H9 (cell line): ENCODE measurements around the gene SMAD3. TPM values are rescaled to one million over a fixed set of nuclear protein-coding genes. Genes with fewer than 3 reads are reported as not detected.

Source experiments
- DNase-seq: peaks from one replicate; pipeline ENCODE4 v3.0.0-alpha.2; 2017
- H2AFZ ChIP-seq: one replicate; pipeline ENCODE4 v1.6.1; 2013; ENCODE audit warnings: mild to moderate bottlenecking, low read length, control low read depth, moderate library complexity
- H2AK5ac ChIP-seq: 2 replicates; pipeline ENCODE4 v1.6.1; 2013; ENCODE audit warnings: low read length, control low read depth, mixed read lengths; ENCODE audit not compliant: insufficient read length
- H2BK120ac ChIP-seq: one replicate; pipeline ENCODE4 v1.6.1; 2013; ENCODE audit warnings: low read depth, mild to moderate bottlenecking, low read length, control low read depth, inconsistent platforms; ENCODE audit not compliant: poor library complexity, severe bottlenecking
- H2BK12ac ChIP-seq: 2 replicates; pipeline ENCODE4 v1.6.1; 2013; ENCODE audit warnings: low read length, control low read depth, mixed read lengths, low read depth; ENCODE audit not compliant: insufficient read length
- H2BK15ac ChIP-seq: 2 replicates; pipeline ENCODE4 v1.6.1; 2013; ENCODE audit warnings: low read depth, low read length, control low read depth
- H2BK20ac ChIP-seq: one replicate; pipeline ENCODE4 v1.6.1; 2013; ENCODE audit warnings: low read depth, mild to moderate bottlenecking, low read length, control low read depth, inconsistent platforms; ENCODE audit not compliant: poor library complexity, severe bottlenecking
- H2BK5ac ChIP-seq: 2 replicates; pipeline ENCODE4 v1.6.1; 2013; ENCODE audit warnings: low read length, control low read depth, mixed read lengths; ENCODE audit not compliant: insufficient read length
- H3K14ac ChIP-seq: 2 replicates; pipeline ENCODE4 v1.6.1; 2013; ENCODE audit warnings: low read length, control low read depth; ENCODE audit not compliant: insufficient read depth
- H3K18ac ChIP-seq: 2 replicates; pipeline ENCODE4 v1.6.1; 2013; ENCODE audit warnings: low read depth, mild to moderate bottlenecking, mixed read lengths, low read length, control low read depth; ENCODE audit not compliant: insufficient read length
- H3K23ac ChIP-seq: 2 replicates; pipeline ENCODE4 v1.6.1; 2013; ENCODE audit warnings: low read length, control low read depth, mixed read lengths, low read depth; ENCODE audit not compliant: insufficient read length
- H3K23me2 ChIP-seq: 2 replicates; pipeline ENCODE4 v1.6.1; 2013; ENCODE audit warnings: low read depth, mild to moderate bottlenecking, mixed read lengths, low read length, control low read depth; ENCODE audit not compliant: insufficient read length, poor library complexity, severe bottlenecking
- H3K27ac ChIP-seq: 2 replicates; pipeline ENCODE4 v1.5.1; 2013; ENCODE audit warnings: low read length, control low read depth, mixed read lengths, low read depth; ENCODE audit not compliant: insufficient read length
- H3K27me3 ChIP-seq: 2 replicates; pipeline ENCODE4 v1.6.1; 2013; ENCODE audit warnings: low read length, control low read depth, inconsistent platforms; ENCODE audit not compliant: insufficient read depth
- H3K4ac ChIP-seq: 2 replicates; pipeline ENCODE4 v1.6.1; 2013; ENCODE audit warnings: low read depth, mild to moderate bottlenecking, control low read depth, inconsistent platforms, low read length, moderate library complexity
- H3K4me1 ChIP-seq: 2 replicates; pipeline ENCODE4 v1.6.1; 2013; ENCODE audit warnings: low read length, control low read depth, inconsistent platforms; ENCODE audit not compliant: insufficient read depth
- H3K4me2 ChIP-seq: 2 replicates; pipeline ENCODE4 v1.6.1; 2013; ENCODE audit warnings: low read length, control low read depth, mixed read lengths; ENCODE audit not compliant: insufficient read length, insufficient read depth
- H3K56ac ChIP-seq: 2 replicates; pipeline ENCODE4 v1.6.1; 2013; ENCODE audit warnings: low read depth, mild to moderate bottlenecking, mixed read lengths, low read length, control low read depth; ENCODE audit not compliant: insufficient read length
- H3K79me1 ChIP-seq: 2 replicates; pipeline ENCODE4 v1.6.1; 2013; ENCODE audit warnings: low read depth, mild to moderate bottlenecking, moderate library complexity, low read length, control low read depth, inconsistent platforms; ENCODE audit not compliant: insufficient read depth, poor library complexity, severe bottlenecking
- H3K79me2 ChIP-seq: 2 replicates; pipeline ENCODE4 v1.6.1; 2013; ENCODE audit warnings: low read length, control low read depth, inconsistent platforms; ENCODE audit not compliant: insufficient read depth
- H3K9ac ChIP-seq: 2 replicates; pipeline ENCODE4 v1.6.1; 2013; ENCODE audit warnings: low read length, control low read depth, mixed read lengths; ENCODE audit not compliant: insufficient read length; ENCODE audit errors: extremely low read depth
- H3K9me3 ChIP-seq: one replicate; pipeline ENCODE4 v1.6.1; 2013; ENCODE audit warnings: low read depth, low read length, inconsistent platforms; ENCODE audit not compliant: control insufficient read depth
- H3T11ph ChIP-seq: one replicate; pipeline ENCODE4 v1.6.1; 2013; ENCODE audit warnings: mild to moderate bottlenecking, low read length, control low read depth, inconsistent platforms
- H4K20me1 ChIP-seq: one replicate; pipeline ENCODE4 v1.6.1; 2013; ENCODE audit not compliant: control insufficient read depth, insufficient read length, insufficient read depth
- H4K5ac ChIP-seq: 2 replicates; pipeline ENCODE4 v1.6.1; 2013; ENCODE audit warnings: low read depth, mild to moderate bottlenecking, mixed read lengths, low read length, control low read depth; ENCODE audit not compliant: insufficient read length
- H4K8ac ChIP-seq: replicated peaks from 2 replicates; pipeline ENCODE4 v1.6.1; 2013; ENCODE audit warnings: low read length, control low read depth, mixed read lengths, low read depth; ENCODE audit not compliant: insufficient read length
- H4K91ac ChIP-seq: 2 replicates; pipeline ENCODE4 v1.6.1; 2013; ENCODE audit warnings: low read depth, mild to moderate bottlenecking, moderate library complexity, mixed read lengths, low read length, control low read depth; ENCODE audit not compliant: insufficient read length
- H3K27ac Mint-ChIP-seq, 3 experiments: 2 replicates in 2 of 3; 3 replicates in 1 of 3; pipeline ENCODE4 v1.8.0; 2020 to 2021; ENCODE audit warnings: mixed read lengths in 3 of 3, mild to moderate bottlenecking in 1 of 3, moderate library complexity in 1 of 3
- H3K27me3 Mint-ChIP-seq: 2 replicates; pipeline ENCODE4 v1.8.0; 2021; ENCODE audit warnings: low read depth, mild to moderate bottlenecking, moderate library complexity, mixed read lengths
- H3K36me3 Mint-ChIP-seq, 3 experiments: 2 replicates in 2 of 3; 3 replicates in 1 of 3; pipeline ENCODE4 v1.8.0; 2020 to 2021; ENCODE audit warnings: low read depth in 3 of 3, mixed read lengths in 3 of 3; ENCODE audit not compliant: insufficient read depth in 1 of 3
- H3K4me1 Mint-ChIP-seq, 2 experiments: 2 replicates each; pipeline ENCODE4 v1.8.0; 2020; ENCODE audit warnings: mixed read lengths in 2 of 2
- H3K4me3 Mint-ChIP-seq, 2 experiments: 2 replicates in 1 of 2; 3 replicates in 1 of 2; pipeline ENCODE4 v1.8.0; 2020 to 2021; ENCODE audit warnings: mild to moderate bottlenecking in 2 of 2, mixed read lengths in 2 of 2, moderate library complexity in 1 of 2
- H3K9me3 Mint-ChIP-seq, 2 experiments: 2 replicates in 1 of 2; 3 replicates in 1 of 2; pipeline ENCODE4 v1.8.0; 2020; ENCODE audit warnings: mild to moderate bottlenecking in 2 of 2, mixed read lengths in 2 of 2, moderate library complexity in 1 of 2
- CTCF ChIP-seq: fragments of 200-600 bp; sonication (generic); conservative IDR thresholded peaks from 3 replicates; pipeline ENCODE4 v1.8.0; 2021; ENCODE audit warnings: antibody characterized with exemption, mild to moderate bottlenecking
- WGBS: extraction: QIAGEN DNeasy Blood & Tissue Kit; methylation state at CpG from one replicate; pipeline ENCODE4 v1.1.7; 2013; ENCODE audit warnings: missing lambda C conversion rate, low lambda C conversion rate, mixed read lengths; ENCODE audit not compliant: insufficient read length; ENCODE audit errors: extremely low coverage; 5-methylcytosine and 5-hydroxymethylcytosine counted together
- total RNA-seq: library from RNA; stranded (reverse); gene quantifications from 2 replicates; pipeline ENCODE4 v1.2.1, GENCODE V29; 2021

The SMAD3 gene
- total RNA-seq, 1 experiment from 2014 or later, result 26.7 TPM

GRCh38 chr15:67177752-67178151 lies 112.3 kb downstream of the SMAD3 start:
- no peak overlapping the region for H4K91ac ChIP-seq
- no peak overlapping the region for H4K8ac ChIP-seq
- no peak overlapping the region for H4K5ac ChIP-seq
- H2BK20ac ChIP-seq, result no peak overlapping the region
- H3K4ac ChIP-seq, result no peak overlapping the region
- peaks cover 0 to 38% (median 0%) of the 10 kb centered on the region in 3 experiments; a peak in 4 of 7 replicates for H3K36me3 Mint-ChIP-seq
- H2BK12ac ChIP-seq, result no peak overlapping the region
- H3K27ac ChIP-seq, result no peak overlapping the region
- no peak overlapping the region for H2BK120ac ChIP-seq
- no peak for DNase-seq
- H2BK5ac ChIP-seq, result no peak overlapping the region
- H3K18ac ChIP-seq, result no peak overlapping the region
- no peak overlapping the region for H2AFZ ChIP-seq
- H3K9ac ChIP-seq, result no peak overlapping the region
- H3K79me1 ChIP-seq, result no peaks in the 10 kb centered on the region
- H3K27me3 Mint-ChIP-seq, result no peaks in the 10 kb centered on the region
- no peak overlapping the region for H3K23ac ChIP-seq
- no peak overlapping the region for H3K56ac ChIP-seq
- H3K27ac Mint-ChIP-seq, result no peak overlapping the region
- H3K14ac ChIP-seq, result no peak overlapping the region
- no peak overlapping the region for H2BK15ac ChIP-seq
- no peak for TF ChIP-seq CTCF
- peaks cover 33 to 39% of the 10 kb centered on the region in 2 experiments for H3K4me1 Mint-ChIP-seq
- H3K23me2 ChIP-seq, result no peaks in the 10 kb centered on the region
- no peak overlapping the region for H2AK5ac ChIP-seq
- no peaks in the 10 kb centered on the region for H3K9me3 ChIP-seq
- H3K9me3 Mint-ChIP-seq, result no peaks in the 10 kb centered on the region
- no peak overlapping the region for H3K4me2 ChIP-seq
- H3K4me3 Mint-ChIP-seq, result no peak overlapping the region
- no peak overlapping the region for H3T11ph ChIP-seq
- WGBS, result no CpG with 5 or more reads among the region's 6 CpGs
- peaks cover 11% of the 10 kb centered on the region; the same call in 1 of the 2 replicates for H3K4me1 ChIP-seq
- H4K20me1 ChIP-seq, result no peaks in the 10 kb centered on the region
- H3K79me2 ChIP-seq, result no peaks in the 10 kb centered on the region
- H3K27me3 ChIP-seq, result no peaks in the 10 kb centered on the region
